DND-41 (cell line): ENCODE measurements around the gene NOL4L.

Experiments used
- ATAC-seq: fragments of 200-7000 bp; cut with Tn5 transposase; 3 replicates; pipeline ENCODE4 v1.9.1; 2021; ENCODE audit warnings: low read depth; ENCODE audit not compliant: insufficient read depth
- DNase-seq: peaks from one replicate; pipeline ENCODE4 v3.0.0-alpha.2; 2020
- H2AFZ ChIP-seq: 2 replicates; pipeline ENCODE4 v1.6.0; 2012; ENCODE audit warnings: low read depth, low read length
- H3K27ac ChIP-seq: 2 replicates; pipeline ENCODE4 v1.5.1; 2012; ENCODE audit warnings: low read length, inconsistent platforms
- H3K27me3 ChIP-seq: fragments of 200-600 bp; sonication (generic); 2 replicates; pipeline ENCODE4 v1.6.0; 2012; ENCODE audit warnings: low read length, mild to moderate bottlenecking, inconsistent platforms; ENCODE audit not compliant: insufficient read depth, poor library complexity
- H3K36me3 ChIP-seq: 2 replicates; pipeline ENCODE4 v1.5.1; 2012; ENCODE audit warnings: low read length, inconsistent platforms; ENCODE audit not compliant: insufficient read depth
- H3K4me1 ChIP-seq: 2 replicates; pipeline ENCODE4 v1.5.1; 2012; ENCODE audit warnings: mild to moderate bottlenecking, low read length; ENCODE audit not compliant: insufficient read depth
- H3K4me2 ChIP-seq: 2 replicates; pipeline ENCODE4 v1.6.0; 2012; ENCODE audit warnings: mild to moderate bottlenecking, moderate library complexity, low read length, inconsistent platforms; ENCODE audit not compliant: insufficient read depth
- H3K4me3 ChIP-seq, 2 experiments: fragments of 200-600 bp in 1 of 2; shearing (Covaris generic) in 1 of 2; 2 replicates each; pipeline ENCODE4 v1.5.1; 2012 to 2016; ENCODE audit warnings: inconsistent platforms in 2 of 2, low read length in 2 of 2, mild to moderate bottlenecking in 2 of 2, low read depth in 1 of 2, moderate library complexity in 1 of 2
- H3K79me2 ChIP-seq: 2 replicates; pipeline ENCODE4 v1.6.0; 2012; ENCODE audit warnings: low read length, inconsistent platforms; ENCODE audit not compliant: insufficient read depth
- H3K9ac ChIP-seq: 2 replicates; pipeline ENCODE4 v1.6.0; 2012; ENCODE audit warnings: low read depth, mild to moderate bottlenecking, inconsistent platforms, low read length, moderate library complexity
- H3K9me3 ChIP-seq: 2 replicates; pipeline ENCODE4 v1.5.1; 2012; ENCODE audit warnings: low read length, moderate library complexity, mild to moderate bottlenecking, inconsistent platforms; ENCODE audit not compliant: insufficient read depth, severe bottlenecking
- H4K20me1 ChIP-seq: 2 replicates; pipeline ENCODE4 v1.6.0; 2012; ENCODE audit warnings: low read length; ENCODE audit not compliant: insufficient read depth
- CTCF ChIP-seq: IDR thresholded peaks from 2 replicates; pipeline ENCODE4 v1.5.1; 2012; ENCODE audit warnings: borderline replicate concordance, low read length, moderate library complexity, mild to moderate bottlenecking; ENCODE audit not compliant: poor library complexity, severe bottlenecking; ENCODE audit errors: extremely low read depth
- EZH2 ChIP-seq: IDR thresholded peaks from 3 replicates; pipeline ENCODE4 v1.6.1; 2012; ENCODE audit warnings: borderline replicate concordance, low read depth, mild to moderate bottlenecking, moderate library complexity, low read length, inconsistent platforms; ENCODE audit not compliant: severe bottlenecking

NOL4L gene

GRCh38 chr20:32483351-32484224 lies 101.5 kb downstream of the NOL4L start:
- Histone ChIP-seq H4K20me1 (peaks cover 42% of the 10 kb centered on the region), H3K4me2 (peak overlapping the region; percentile 97), H3K9me3 (no peaks in the 10 kb centered on the region), H3K36me3 (peaks cover 13% of the 10 kb centered on the region; the same call in 1 of the 2 replicates), H3K27ac (peak overlapping the region; percentile 95), H3K4me3 (peak overlapping the region; percentile 48 to 76), H3K27me3 (no peaks in the 10 kb centered on the region), H3K4me1 (peaks cover 45% of the 10 kb centered on the region), H2AFZ (peak overlapping the region; percentile 46), H3K79me2 (peaks cover 53% of the 10 kb centered on the region), H3K9ac (peak overlapping the region; percentile 96)
- DNase-seq: peak; percentile 95
- TF ChIP-seq CTCF (no peak), EZH2 (no peak)
- ATAC-seq: peak; percentile 61

GRCh38 chr20:32482442-32483261 lies 102.5 kb downstream of the NOL4L start:
- Histone ChIP-seq H3K9ac (peak overlapping the region; percentile 58), H4K20me1 (peaks cover 51% of the 10 kb centered on the region)
- DNase-seq: peak; percentile 65

GRCh38 chr20:32482143-32482441 lies 103.0 kb downstream of the NOL4L start:
- Histone ChIP-seq H3K9me3 (no peaks in the 10 kb centered on the region), H3K4me2 (peak overlapping the region; percentile 97), H3K36me3 (peaks cover 19% of the 10 kb centered on the region; the same call in 1 of the 2 replicates), H3K27ac (peak overlapping the region; percentile 60), H4K20me1 (peaks cover 57% of the 10 kb centered on the region), H3K79me2 (peaks cover 68% of the 10 kb centered on the region), H2AFZ (no peak overlapping the region), H3K4me3 (peak overlapping the region in 1 of 2 experiments; percentile 59; a peak in 2 of 4 replicates), H3K27me3 (no peaks in the 10 kb centered on the region), H3K9ac (peak overlapping the region; percentile 58), H3K4me1 (peaks cover 45% of the 10 kb centered on the region)
- DNase-seq (no peak), ATAC-seq (no peak)
- TF ChIP-seq CTCF (no peak), EZH2 (no peak)

More at GRCh38 chr20:32482442-32483261, 102.5 kb downstream of the NOL4L start:
- Histone ChIP-seq H3K4me2 (peak overlapping the region; percentile 97), H3K27me3 (no peaks in the 10 kb centered on the region), H2AFZ (peak overlapping the region; percentile 26), H3K9me3 (no peaks in the 10 kb centered on the region), H3K36me3 (peaks cover 19% of the 10 kb centered on the region; the same call in 1 of the 2 replicates), H3K4me3 (peak overlapping the region; percentile 32 to 59; a peak in 3 of 4 replicates), H3K27ac (peak overlapping the region; percentile 60), H3K79me2 (peaks cover 62% of the 10 kb centered on the region), H3K4me1 (peaks cover 45% of the 10 kb centered on the region)
- no peak for TF ChIP-seq EZH2
- no peak for TF ChIP-seq CTCF
- peak; percentile 35 for ATAC-seq
